Measurements from ENCODE around the gene CLEC18A.
"Not testable (repeated sequence)": the region's sequence is repeated elsewhere in the genome, so short reads cannot be mapped to it uniquely, and the experiment has no call there.

CLEC18A gene

DNA sequence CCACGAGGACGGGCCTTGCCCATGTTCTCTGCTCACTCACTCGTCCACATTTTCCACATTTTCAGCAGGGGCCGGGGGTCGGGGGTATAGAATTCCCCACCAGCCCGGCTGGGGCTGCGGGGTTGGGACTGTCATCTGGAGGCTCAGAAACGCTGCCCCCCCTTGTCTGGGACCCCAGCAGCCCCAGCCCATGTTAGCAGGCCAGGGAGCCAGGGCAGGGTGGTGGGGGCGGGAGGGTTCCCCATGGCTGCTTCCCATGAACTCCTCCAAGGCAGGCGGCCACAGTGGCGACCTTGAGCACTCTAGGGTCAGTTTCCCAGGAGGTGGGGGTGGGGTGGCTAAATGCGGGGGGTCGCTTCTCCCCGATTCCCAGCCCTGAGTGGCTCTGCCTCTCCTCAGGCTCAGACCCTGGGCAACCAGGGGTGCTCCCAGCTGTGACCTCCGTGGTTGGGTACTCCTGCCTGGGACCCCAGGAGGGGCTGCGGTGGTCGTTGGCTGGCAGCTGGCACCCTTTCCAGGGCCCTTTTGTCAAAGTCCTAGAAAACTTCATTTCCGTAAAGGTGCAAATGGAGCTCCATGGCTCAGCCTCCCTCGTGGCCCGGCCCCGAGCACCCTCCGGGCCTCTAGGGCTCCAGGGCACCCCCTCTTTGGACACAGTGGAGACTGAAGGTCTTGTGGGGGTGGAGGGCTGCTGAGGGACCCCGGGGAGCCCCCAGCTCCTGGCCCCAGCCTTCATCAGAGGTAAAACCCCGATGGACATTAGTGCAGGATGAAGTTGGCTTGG is 1.6 kb downstream of the CLEC18A start:
- DNase-seq: not testable (repeated sequence)

DNA sequence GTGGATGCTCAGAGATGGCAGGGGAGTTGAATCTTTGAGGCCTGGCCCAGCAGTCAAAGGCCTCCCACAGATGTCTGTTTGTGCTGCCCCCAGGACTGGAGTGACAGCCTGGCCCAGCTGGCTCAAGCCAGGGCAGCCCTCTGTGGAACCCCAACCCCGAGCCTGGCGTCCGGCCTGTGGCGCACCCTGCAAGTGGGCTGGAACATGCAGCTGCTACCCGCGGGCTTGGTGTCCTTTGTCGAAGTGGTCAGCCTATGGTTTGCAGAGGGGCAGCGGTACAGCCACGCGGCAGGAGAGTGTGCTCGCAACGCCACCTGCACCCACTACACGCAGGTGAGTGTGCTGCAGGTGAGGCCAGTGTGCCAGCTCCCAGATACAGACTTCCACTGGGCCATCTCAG is 3.1 kb downstream of the CLEC18A start:
- DNase-seq: not testable (repeated sequence)

DNA sequence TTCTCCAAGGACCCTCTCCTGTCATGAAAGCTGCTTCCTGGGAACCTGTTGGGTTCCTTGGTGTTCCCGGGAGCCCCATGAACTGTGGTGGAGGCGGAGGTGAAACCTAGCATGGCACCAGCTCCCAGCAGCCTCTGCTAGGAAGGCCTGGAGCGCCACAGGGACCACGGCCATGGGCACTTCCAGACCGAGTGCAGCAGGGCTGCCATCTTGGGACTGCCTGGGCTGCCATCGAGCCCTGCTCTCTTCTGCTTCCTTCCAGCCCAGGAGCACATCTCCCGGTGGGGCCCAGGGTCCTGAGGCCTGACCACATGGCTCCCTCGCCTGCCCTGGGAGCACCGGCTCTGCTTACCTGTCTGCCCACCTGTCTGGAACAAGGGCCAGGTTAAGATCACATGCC is 12.2 kb downstream of the CLEC18A start:
- DNase-seq: not testable (repeated sequence)

DNA sequence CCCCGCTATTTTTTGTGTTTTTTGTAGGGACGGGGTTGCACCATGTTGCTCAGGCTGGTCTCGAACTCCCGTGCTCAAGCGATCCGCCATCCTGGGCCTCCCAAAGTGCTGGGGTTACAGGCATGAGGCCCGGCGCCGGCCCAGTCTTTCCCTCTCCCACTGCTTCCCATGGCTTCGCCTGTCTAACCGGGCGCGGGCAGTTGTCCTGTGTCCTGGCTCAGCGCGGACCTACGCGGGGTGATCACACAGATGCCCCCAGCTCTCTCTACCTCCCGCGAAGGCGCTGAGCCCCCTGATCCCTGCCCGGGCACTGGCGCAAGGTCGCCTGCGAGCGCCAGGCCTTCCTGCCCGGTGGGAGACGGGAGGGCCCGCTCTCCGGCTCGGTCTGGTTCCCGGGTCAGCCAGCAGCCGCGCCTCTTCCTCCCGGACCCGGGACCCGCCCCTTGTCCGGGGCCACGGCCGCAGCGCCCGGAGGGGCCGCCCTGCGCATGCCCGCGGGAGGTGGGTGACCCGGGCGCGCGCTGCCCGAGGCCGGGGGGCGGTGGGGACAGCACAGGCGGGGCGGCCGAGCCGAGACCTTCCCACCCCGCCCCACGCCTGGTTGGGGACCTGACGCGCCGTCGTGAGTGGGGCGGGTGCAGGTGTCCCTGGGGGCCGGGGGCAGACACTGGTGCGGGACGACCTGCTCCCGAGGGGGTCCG is 14.0 kb downstream of the CLEC18A start:
- DNase-seq: not testable (repeated sequence)

DNA sequence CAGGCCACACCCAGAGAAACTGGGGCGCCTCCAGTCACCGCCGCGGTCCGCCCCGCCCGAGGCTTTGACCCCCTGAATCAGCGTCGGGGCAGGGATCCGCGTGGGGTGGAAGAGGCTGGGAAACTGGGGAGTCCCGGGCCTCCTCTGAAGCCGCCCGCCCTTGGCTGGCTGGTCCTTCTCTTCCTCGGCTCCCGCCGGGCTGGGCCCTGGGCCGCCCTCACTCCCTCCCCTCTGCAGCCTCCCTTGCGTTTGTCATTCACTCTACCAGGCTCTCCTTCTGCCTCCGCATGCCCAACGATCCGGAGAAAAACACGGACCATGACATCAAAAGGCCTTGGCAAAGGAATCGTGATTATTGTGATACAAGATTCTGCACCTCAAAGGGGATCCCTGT is 14.5 kb downstream of the CLEC18A start:
- not testable (repeated sequence) for DNase-seq

DNA sequence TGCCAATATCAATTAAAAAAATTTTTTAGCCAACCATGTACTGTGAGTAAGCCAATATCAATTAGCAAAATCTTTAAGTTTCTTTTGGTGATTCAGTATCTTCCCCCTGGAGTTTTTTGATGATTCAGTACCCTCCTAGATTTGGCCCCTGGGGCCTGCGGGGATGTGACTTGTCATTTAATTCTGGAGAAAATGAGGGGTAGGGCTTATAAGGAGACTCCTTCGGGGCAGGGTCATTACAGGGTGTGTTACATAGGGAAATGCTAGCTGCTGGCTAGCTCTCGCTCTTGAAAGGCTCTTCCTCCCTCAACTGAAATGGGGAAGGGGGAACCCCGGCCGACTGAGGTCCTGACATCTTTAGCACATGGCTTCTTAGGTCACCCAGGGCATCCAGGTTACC is 16.6 kb downstream of the CLEC18A start:
- DNase-seq: not testable (repeated sequence)

DNA sequence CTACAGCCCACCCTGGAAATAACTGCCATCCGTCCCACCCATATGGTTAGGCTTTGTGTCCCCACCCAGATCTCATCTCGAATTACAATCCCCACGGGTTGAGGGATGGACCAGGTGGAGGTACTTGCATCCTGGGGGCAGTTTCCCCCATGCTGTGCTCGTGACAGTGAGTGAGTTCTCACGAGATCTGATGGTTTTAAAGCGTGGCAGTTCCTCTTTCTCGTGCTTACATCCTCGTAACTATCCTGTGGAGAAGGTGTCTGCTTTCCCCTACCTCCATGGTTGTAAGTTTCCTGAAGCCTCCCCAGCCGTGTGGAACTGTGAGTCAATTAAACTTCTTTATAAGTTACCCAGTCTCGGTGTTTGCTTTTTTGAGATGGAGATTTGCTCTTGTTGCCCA is 17.0 kb downstream of the CLEC18A start:
- DNase-seq: not testable (repeated sequence)

DNA sequence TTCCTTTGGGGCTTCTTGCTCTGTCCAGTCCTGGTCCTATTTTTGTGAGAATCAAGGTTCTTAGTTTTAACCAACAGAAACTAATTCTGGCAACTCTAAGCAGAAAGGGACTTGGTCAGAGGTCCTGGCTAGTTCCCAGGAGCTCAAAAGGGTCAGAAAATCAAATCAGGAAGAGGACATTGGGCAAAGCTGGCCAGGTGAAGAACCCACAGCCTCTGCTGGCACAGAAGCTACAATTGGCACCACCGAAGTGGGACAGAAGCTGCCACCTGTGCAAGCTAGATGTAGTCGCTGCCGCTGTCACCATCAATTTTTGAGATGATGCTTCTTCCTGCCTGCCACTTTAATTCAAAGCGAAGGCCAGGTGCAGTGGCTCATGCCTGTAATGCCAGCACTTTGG is 18.5 kb downstream of the CLEC18A start:
- DNase-seq: not testable (repeated sequence)

DNA sequence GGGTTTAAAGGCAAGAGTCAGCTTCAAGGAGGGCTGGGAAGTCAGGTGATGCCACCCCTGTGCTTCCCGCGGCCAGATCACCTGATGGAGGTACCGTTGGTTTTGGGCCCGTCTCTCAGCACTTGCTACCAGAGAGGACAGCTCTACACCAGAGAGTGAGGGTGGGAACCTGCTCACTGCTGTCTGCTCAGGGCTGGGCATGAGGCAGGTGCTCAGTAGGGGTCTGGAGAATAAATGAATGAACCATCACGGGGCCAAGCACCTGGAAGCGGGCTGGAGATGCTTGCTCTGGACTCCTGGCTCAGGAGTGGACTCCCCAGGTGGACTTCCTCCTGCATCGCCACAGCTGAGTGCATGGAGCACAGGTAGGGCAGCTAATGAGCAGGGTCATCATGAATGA is 21.0 kb downstream of the CLEC18A start:
- not testable (repeated sequence) for DNase-seq

DNA sequence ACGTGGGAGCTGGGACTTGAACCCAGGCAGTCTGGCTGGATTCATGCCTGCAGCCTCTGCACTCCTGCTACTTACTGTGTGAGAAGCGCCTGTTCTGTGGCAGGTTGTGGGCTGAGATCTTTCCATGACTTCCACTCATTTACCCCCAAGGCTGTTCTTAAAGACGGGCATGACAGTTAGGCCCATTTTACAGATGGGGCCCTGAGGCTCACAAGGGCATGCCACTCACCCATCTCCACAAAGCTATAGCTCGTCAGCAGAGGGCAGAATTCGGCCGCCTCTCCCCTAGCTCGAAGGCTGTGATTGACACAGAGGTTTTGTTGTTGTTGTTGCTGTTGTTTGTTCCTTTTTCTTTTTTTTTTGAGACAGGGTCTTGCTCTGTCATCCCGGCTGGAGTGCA is 21.8 kb downstream of the CLEC18A start:
- DNase-seq: not testable (repeated sequence)

DNA sequence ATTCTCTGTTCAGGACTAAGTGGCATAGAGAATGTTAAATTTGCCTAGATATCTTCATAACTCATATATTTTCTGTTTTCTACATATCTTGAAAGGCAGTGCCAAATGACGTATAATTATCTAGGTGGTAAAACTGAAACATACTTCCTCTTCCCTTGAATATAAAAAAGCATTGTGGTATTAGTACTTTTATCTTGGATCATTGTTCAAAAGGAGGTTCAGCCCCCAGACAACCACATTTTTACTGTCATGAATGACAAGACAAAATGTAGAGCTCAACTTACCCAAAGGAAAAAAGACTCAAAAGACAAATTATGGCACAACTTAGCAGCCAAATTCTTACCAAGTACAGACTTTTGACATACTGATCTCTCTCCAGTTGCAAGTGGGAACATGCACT is 34.1 kb downstream of the CLEC18A start:
- DNase-seq: not testable (repeated sequence)

DNA sequence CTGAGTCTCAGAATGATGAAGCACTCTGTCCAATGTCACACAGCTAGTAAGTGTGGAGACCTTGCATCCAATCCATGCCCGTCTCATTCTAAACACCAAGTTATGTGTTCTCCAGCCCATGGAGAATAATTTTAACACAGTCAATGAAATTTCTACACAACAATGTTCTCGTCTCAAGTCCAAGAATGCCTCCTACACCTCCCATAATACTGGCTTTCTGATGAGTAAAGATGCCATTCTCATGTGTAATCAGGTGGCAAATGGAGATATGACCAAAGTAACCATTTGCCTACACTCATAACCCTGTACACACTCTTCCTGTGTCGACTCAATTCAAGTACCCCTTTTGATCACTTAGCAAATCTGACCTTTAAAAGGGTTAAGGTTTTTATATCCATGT is 46.8 kb downstream of the CLEC18A start:
- not testable (repeated sequence) for DNase-seq

DNA sequence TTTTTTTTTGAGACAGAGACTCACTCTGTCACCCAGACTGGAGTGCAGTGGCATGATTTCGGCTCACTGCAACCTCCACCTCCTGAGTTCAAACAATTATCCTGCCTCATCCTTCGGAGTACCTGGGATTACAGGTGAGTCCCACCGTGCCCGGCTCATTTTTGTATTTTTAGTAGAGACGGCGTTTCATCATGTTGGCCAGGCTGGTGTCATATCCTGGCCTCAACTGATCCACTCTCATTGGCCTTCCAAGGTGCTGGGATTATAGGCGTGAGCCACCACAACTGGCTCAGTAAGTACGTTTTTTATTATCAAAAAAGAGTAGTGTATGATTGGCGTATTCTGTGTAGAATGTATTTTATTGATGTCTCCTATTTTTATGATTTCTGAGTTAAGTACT is 48.7 kb downstream of the CLEC18A start:
- DNase-seq: not testable (repeated sequence)

DNA sequence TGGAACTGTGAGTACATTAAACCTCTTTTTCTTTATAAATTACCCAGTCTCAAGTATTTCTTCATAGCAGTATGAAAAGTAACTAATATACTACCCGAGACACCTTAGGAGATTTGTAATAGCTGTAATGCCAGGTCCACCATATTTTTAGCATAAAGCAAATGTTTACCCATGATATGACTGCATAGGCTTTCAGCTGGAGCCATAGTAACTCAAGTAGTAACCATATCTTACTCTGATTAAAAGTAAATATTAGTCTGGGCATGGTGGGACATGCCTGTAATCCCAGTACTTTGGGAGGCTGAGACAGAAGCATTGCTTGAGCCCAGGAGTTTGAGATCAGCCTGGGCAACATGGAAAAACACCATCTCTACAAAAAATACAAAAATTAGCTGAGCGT is 52.4 kb downstream of the CLEC18A start:
- DNase-seq: not testable (repeated sequence)

DNA sequence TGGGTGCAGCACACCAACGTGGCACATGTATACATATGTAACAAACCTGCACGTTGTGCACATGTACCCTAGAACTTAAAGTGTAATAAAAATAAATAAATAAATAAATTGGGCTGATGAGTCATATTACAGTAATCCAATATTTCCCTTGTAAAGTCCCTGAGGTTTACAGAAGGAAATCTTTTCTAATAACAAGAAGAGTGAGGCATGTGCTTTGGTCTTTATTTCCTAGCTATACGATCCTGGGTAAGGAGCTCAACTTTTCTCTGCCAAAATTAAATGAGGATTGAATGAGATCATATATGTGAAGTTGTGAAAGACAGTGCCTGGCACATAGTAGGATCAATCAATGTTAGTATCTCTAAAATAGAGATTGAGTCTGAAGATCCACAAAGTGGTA is 57.5 kb downstream of the CLEC18A start:
- not testable (repeated sequence) for DNase-seq

DNA sequence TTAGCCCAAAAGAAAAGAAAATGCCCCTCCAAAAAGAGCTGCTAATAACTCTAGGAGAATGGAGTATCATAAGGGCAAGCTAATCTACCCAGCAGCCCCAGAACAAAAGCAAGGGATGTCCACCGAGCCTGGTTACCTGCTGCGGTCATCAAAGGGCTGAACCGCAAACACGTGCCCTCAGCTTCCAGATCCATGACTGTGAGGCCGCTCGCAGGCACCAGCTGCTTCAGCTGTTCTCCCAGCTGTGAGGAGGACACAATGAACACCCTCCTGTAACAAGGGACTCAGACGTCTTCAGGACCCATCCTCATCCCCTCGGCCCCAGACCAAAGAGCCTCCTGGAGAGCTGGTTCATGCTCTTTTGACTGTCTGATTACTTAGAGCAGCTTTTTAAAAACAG is 59.5 kb downstream of the CLEC18A start:
- not testable (repeated sequence) for DNase-seq

DNA sequence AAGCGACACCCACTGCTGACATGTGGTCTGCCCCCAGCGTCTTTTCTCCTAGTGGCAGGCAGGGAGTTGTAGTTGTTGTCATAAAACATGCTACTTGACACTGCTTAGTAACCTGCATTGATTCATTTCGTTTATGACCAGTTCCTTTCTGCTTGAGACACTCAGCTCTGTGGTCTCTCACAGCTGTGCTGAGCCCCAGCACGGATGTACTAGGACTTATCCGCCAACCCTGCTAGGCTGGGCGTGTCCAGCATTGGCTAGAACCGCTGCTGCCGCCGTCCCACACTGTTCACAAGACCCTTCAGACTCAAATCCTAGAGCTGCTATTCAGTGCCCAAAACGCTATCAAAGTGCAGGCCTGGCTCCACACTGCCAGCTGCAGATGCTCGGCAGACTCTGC is 60.0 kb downstream of the CLEC18A start:
- DNase-seq: not testable (repeated sequence)

DNA sequence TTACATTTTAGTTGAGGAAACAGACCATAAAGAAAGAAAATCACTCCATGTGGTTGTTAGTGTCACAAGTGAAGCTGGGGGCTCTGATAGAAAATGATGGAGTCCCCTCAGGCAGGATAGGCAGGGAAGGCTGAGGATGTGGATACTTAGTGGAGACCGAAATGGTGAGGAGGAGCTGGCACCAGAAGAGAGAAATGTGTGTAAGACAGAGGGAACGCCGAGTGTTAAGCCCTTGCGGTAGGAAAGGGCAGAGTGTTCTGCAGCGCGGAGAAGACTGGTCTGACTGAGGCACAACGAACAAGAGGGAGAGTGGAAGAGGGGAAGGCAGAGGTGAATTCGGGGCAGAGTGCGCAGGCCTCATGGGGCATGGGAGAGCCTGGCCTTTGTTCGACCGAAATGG is 61.2 kb downstream of the CLEC18A start:
- DNase-seq: not testable (repeated sequence)

DNA sequence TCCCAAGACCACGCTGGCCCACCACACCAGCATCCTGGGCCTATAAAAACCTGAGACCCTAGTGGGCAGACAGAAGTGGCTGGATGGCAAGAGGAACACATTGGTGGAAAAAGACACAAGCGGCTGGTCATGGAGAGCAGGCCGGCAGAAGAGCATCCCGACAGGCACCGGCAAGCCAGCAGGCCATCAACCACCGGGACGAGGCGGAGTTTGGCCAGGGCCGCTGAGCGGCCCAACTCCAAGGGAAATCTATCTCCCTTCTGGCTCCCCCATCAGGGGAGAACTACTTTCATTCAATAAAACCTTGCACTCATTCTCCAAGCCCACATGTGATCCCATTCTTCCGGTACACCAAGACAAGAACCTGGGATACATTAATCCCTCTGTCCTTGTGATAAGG is 61.8 kb downstream of the CLEC18A start:
- DNase-seq: not testable (repeated sequence)

Data from NCI-H1092 treated with DMSO at 0.1 percent for 48 hours (cell line).